GM12864 (cell line): Measurements from ENCODE around the gene LMX1B.

Experiments
- DNase-seq: peaks from one replicate; pipeline ENCODE4 v3.0.0-alpha.2; 2011; ENCODE audit warnings: low read depth
- H3K4me3 ChIP-seq: 2 replicates; pipeline ENCODE4 v1.5.1; 2011; ENCODE audit warnings: mild to moderate bottlenecking, low read depth, low read length, control low read depth
- TF ChIP-seq, protein P1 (sequence below): IDR thresholded peaks from 2 replicates; pipeline ENCODE4 v1.5.1; 2011; ENCODE audit warnings: low read depth, mild to moderate bottlenecking, moderate library complexity, low read length, control low read depth, inconsistent platforms; ENCODE audit errors: missing control alignments

LMX1B gene

GRCh38 chr9:126696401-126697145 lies 82.8 kb downstream of the LMX1B start:
- DNase-seq, result no peak
- no peak overlapping the region for H3K4me3 ChIP-seq
- TF ChIP-seq, protein P1, sequence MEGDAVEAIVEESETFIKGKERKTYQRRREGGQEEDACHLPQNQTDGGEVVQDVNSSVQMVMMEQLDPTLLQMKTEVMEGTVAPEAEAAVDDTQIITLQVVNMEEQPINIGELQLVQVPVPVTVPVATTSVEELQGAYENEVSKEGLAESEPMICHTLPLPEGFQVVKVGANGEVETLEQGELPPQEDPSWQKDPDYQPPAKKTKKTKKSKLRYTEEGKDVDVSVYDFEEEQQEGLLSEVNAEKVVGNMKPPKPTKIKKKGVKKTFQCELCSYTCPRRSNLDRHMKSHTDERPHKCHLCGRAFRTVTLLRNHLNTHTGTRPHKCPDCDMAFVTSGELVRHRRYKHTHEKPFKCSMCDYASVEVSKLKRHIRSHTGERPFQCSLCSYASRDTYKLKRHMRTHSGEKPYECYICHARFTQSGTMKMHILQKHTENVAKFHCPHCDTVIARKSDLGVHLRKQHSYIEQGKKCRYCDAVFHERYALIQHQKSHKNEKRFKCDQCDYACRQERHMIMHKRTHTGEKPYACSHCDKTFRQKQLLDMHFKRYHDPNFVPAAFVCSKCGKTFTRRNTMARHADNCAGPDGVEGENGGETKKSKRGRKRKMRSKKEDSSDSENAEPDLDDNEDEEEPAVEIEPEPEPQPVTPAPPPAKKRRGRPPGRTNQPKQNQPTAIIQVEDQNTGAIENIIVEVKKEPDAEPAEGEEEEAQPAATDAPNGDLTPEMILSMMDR, result no peak

DNA sequence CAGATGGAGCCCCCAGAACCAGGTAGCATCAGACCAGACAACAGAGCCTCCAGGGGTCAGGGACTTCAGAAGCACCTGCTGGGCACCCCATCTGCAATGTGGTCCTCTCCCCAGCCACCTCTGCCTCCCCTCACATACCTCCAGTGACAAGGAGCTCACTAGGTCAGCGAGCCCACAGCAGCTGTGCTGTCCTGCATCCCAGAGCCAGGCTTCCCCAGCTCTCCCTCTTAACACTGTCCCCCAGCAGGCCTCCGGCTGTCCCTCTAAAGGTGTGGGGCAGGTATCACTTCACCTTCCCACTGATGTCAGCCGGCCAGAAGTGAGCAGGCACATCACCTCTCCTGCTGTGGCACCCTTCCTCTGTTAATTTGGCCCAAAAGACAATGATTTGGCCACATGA lies 83.6 kb downstream of the LMX1B start:
- no peak overlapping the region for H3K4me3 ChIP-seq
- no peak for DNase-seq
- TF ChIP-seq, protein P1, result no peak

DNA sequence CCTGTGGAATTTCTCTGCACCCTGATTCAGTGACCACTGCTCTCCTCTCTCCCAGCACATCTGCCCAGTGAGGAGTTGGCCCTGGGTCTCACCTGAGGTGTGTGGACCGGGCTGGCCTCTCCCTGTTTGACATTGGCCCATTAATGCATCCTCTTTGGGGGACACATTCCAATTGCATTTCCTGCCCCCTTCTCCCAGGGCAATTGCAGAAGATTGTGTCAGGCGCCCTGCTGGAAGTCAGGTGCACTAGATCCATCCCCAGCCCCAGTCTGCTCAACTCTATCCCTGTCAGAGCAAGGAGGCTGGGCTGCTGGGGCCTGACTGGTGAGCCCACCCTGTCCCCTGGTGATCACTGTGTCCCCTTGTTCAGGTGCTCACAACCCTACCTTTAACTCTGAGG lies 84.5 kb downstream of the LMX1B start:
- no peak for DNase-seq
- H3K4me3 ChIP-seq, result no peak overlapping the region
- TF ChIP-seq, protein P1, result no peak

- no peak overlapping the region for H3K4me3 ChIP-seq
- TF ChIP-seq, protein P1, result no peak
- DNase-seq, result no peak
Measured at GRCh38 chr9:126698756-126699155, 85.0 kb downstream of the LMX1B start.

DNA sequence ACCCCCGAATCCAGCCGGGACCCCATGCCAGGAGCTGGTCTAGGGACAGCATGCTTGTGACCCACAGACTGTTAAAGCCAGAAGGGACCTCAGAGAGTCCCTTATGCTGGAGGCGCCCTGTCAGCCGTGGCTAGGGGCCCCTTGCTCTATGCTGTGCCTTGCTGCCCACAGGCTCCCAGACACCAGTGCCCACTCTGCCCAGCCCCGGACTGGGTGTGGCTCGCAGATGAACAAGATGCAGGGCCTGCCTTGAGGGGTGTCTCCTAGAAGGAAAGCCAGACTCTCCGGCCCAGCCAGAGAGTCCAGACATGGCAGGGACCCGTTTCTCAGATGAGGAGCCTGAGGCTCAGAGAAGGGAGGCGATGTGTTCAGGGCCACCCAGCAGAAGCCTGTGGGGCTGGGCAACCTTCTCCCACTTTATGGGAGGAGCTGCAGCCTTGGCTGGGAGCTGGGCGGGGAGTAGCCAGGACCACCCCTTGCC lies 85.7 kb downstream of the LMX1B start:
- TF ChIP-seq, protein P1, result no peak
- no peak for DNase-seq
- no peak overlapping the region for H3K4me3 ChIP-seq

- TF ChIP-seq, protein P1, result no peak
- H3K4me3 ChIP-seq, result no peak overlapping the region
- DNase-seq, result no peak
Measured at GRCh38 chr9:126700296-126700695, 86.6 kb downstream of the LMX1B start.
